Activated T-cell treated with anti-CD3 and anti-CD28 coated beads, Interleukin-2, amount 50 U/mL, for 48 hours (primary cell): ENCODE measurements around the gene UNC13C.
A peak's percentile ranks its signal among the peaks of the same experiment; 100 is the strongest.

Experiments used
- DNase-seq, 2 experiments: peaks; one replicate each; pipeline ENCODE4 v3.0.0-alpha.2; 2020

The UNC13C gene

DNA sequence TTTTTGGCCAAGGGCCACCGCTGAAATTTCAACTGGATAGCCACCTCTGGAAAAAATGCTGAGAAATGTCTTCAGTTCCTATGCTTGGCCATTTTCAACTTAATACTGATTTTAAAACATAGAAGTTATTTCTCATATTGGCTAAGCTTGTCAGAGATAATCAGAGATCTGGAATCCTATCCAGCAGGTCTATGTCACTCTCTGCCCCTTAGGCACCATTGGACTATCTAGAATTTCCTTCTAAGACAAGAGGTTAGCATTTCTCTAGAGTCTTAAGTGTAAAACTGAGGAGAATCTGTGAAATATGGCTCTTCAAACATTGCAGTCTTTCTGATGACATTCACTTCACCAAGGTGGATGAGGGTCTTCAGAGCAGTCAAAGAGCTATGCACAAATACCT is 597.3 kb downstream of the UNC13C start:
- no peak for DNase-seq

GRCh38 chr15:54576298-54576935 is 598.2 kb downstream of the UNC13C start:
- DNase-seq = no peak

DNA sequence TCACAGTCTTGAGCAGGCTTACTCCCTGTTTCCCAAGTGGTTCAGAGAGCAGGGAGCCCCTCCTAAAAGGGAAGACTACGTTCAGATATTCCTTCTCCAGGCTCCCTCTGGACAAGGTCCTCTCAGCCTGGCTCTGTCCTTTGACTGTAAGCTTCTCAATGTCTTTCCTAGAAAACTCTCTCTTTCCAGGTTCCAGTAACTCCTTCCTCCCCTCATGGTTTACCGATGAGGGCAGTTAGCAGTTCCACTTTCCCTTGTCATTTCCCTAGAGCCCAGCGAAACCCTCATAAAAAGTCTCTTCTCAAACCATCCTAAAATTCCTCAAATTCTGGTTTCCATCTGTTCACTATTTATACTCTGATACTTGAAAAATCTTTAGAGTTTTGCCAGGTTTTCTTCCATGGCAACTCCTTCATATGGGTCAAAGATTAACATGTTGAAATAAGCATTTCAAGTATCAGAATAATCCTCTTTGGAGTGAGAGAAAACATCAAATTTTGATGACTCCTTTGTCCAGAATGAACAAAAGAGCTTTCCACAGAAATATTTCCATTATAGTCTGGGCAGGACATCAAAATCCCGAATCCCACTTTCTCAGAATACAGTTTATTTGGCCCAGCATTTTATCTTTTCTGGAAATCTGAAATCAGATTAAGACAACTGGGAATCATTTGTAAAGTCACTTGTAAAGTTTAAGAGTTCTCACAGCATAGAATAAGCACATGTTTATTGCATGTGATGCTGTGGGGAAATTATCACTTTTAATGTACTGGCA is 599.4 kb downstream of the UNC13C start:
- DNase-seq = no peak

DNA sequence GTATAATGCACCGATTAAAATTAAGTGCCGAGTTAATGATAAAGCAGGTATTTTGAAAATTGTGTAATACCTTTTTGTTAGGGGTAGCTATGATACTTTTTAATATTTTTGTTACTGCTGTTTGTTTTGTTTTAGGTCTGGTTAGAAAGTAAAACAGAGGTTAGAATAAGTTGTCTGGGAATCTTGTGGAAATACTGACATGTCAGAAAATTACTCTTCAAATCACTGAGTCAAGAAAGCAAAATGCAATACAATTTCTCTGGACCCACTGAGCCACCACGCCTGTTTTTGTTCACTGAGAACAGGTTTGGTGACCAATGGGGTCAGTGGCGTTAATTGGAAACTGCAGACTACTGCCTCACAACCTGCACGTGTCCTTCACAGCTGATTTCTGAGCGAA is 601.6 kb downstream of the UNC13C start:
- no peak for DNase-seq

GRCh38 chr15:54580643-54581042 is 602.4 kb downstream of the UNC13C start:
- DNase-seq = no peak

GRCh38 chr15:54582863-54583643 is 604.8 kb downstream of the UNC13C start:
- no peak for DNase-seq

GRCh38 chr15:54585063-54585462 is 606.8 kb downstream of the UNC13C start:
- no peak for DNase-seq

DNA sequence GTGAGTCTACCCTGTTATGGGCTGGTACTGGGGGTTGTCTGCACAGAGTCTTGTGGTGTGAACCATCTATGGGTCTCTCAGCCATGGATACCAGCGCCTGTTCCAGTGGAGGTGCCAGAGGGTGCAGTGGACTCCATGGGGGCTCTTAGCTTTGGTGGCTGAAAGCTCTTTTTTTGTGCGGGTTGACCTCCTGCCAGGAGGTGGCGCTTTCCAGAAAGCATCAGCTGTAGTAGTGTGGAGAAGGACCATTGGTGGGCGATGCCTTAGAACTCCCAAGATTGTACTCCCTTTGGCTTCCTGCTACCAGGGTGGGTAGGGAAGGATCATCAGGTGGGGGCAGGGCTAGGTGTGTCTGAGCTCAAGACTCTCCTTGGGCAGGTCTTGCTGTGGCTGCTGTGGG is 615.9 kb downstream of the UNC13C start:
- peak in 1 of 2 experiments; percentile 17 for DNase-seq

GRCh38 chr15:54599386-54599785 is 621.1 kb downstream of the UNC13C start:
- no peak for DNase-seq

DNA sequence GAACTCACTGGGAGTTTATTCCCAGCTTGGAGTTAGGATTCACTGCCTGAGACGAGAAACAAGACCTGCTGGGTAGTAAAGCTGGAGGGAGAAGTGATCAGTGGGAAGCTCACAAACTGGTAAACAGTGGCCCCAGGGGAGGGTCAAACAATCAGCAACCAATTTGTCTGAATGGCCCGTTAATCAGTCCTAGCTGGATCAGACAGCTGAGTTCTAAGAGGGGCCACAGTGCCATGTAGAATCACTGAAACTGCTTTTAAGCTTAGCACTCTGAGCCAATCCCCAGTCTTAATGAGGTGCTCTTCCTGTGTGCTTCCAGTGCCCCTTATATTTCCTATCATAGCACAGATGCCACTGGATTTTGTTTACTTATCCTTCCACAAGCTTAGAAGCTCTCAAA is 626.8 kb downstream of the UNC13C start:
- DNase-seq = no peak

DNA sequence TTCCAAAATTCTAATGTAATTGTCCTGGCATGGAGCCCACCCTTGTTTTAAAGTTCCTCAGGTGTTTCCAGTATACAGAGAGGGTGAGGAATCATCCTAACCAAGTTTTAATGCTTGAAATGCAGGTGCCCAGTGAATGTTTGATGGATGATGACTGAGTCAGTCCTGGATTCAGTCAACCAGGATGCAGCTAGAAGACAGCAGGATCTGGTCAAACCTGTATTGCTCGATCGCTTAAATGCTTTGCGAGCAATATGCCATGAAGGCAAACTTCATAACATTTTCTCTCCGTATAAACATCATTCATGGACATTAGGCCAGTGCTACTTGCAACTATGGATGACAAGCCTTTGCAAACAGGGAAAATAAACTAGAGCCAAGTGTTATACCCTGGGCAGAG is 627.3 kb downstream of the UNC13C start:
- DNase-seq = no peak

DNA sequence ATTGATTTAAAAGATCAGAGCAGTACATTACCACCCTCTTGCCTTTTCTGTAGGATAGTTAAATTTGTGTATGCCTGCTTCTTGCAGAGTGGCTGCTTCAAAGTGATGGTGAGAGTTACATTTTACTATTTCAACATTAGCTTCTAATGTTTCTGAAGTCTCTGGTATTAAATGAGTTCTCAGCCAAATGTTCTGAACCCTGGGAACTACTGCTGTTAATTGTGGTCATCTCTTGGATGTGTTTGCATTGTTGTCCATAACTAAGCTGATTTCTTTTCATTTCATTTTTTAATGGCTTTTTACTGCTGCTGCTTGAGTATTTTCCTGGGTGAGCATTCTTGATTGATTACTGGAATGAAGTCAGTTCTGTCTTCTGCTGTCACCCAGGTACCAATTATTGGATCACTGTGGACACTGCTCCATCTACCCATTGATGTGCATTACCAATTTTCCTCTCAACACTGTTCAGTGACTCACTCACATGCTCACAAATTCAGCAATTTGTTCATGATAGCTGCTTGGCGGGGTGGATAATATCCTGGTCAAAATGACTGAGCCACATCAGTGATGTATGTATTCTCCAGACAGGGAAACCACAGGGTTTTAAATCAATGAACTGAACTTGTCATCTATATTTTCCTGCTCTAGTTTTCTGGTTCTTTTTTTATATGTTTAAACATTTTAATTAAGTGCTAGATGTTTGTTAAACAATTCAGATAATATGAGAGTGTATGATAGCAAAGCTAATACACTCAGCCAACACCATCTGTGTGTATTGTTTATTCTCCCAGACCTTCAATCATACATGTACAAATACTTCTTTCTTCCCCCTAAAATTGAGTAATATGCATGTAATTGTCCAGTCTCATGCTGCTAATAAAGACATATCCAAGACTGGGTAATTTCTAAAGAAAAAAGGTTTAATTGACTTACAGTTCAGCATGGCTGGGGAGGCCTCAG is 630.9 kb downstream of the UNC13C start:
- DNase-seq = no peak

- no peak for DNase-seq
Measured at GRCh38 chr15:54618120-54618519, 639.9 kb downstream of the UNC13C start.

DNA sequence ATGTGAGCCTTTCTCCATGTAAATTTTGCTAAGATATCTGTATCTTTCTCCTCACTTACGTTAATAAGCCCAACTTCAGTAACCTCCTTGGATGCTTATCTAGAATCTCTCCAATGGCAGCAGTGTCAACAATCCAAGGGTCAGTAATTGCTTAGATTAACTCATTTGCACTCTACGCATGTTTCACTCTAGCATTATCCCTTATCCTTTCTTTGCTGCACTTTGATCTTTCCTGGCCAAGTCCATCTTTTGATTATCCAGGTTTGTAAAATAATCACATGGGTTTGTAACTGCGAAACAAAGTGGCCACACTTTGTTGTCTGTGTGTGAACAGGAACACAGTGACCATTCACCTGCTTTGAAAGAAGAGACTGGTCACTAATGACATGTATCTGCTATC is 640.9 kb downstream of the UNC13C start:
- DNase-seq = no peak

- no peak for DNase-seq
Measured at GRCh38 chr15:54620916-54621315, 642.7 kb downstream of the UNC13C start.

- no peak for DNase-seq
Measured at GRCh38 chr15:54636147-54636546, 657.9 kb downstream of the UNC13C start.

- DNase-seq = no peak
Measured at GRCh38 chr15:54638666-54639065, 660.4 kb downstream of the UNC13C start.

- no peak for DNase-seq
Measured at GRCh38 chr15:54640873-54641272, 662.6 kb downstream of the UNC13C start.

GRCh38 chr15:54644796-54645195 is 666.6 kb downstream of the UNC13C start:
- DNase-seq = no peak

GRCh38 chr15:54659646-54660045 is 681.4 kb downstream of the UNC13C start:
- no peak for DNase-seq

DNA sequence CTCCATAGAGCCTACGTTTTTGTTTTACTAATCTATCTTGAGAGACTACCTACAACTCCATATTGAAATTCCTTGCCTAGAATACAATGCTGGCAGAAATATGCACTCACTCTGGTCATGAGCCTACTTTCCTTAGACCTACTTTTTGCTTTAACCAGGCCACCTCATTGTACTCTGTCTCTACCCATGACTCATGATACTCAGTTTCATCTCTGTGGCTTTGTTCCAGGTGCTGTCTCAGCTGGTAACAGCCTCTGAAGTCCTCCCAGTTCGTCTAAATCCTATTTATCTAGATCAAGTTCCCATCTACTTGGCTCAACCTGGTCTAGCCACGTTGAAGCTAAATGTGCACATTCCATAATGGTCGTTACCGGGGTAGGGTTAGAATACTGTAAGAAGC is 682.1 kb downstream of the UNC13C start:
- no peak for DNase-seq

- DNase-seq = no peak
Measured at GRCh38 chr15:54675241-54675640, 697.0 kb downstream of the UNC13C start.

- DNase-seq = no peak
Measured at GRCh38 chr15:54681584-54681983, 703.3 kb downstream of the UNC13C start.
